Memory B cell (primary cell): ENCODE data around the gene BICDL2.
"Not testable (repeated sequence)": the region's sequence is repeated elsewhere in the genome, so short reads cannot be mapped to it uniquely, and the experiment has no call there.

Experiments
- ATAC-seq: fragments of 150-1000 bp; cut with Tn5 transposase; 2 replicates; pipeline ENCODE4 v1.10.0; 2021; ENCODE audit warnings: low read depth, mild to moderate bottlenecking, moderate library complexity
- DNase-seq, 2 donors: peaks; one replicate each; pipeline ENCODE4 v3.0.0; 2022; ENCODE audit warnings: low spot score in 2 of 2
- H3K27ac Mint-ChIP-seq: one replicate; pipeline ENCODE4 v1.8.0; 2022; ENCODE audit warnings: mild to moderate bottlenecking, moderate library complexity, mixed read lengths
- H3K27me3 Mint-ChIP-seq: one replicate; pipeline ENCODE4 v1.8.0; 2022; ENCODE audit warnings: mixed read lengths
- H3K36me3 Mint-ChIP-seq: one replicate; pipeline ENCODE4 v1.8.0; 2022; ENCODE audit warnings: mild to moderate bottlenecking, mixed read lengths
- H3K4me1 Mint-ChIP-seq: one replicate; pipeline ENCODE4 v1.8.0; 2022; ENCODE audit warnings: mixed read lengths
- H3K4me3 Mint-ChIP-seq: one replicate; pipeline ENCODE4 v1.8.0; 2022; ENCODE audit warnings: mild to moderate bottlenecking, moderate library complexity, mixed read lengths
- H3K9me3 Mint-ChIP-seq: one replicate; pipeline ENCODE4 v1.8.0; 2022; ENCODE audit warnings: mixed read lengths

BICDL2 gene

GRCh38 chr16:3036726-3037315 is at the start of gene BICDL2:
Gene BICDL2 (minus strand): TSS chr16:3036944. CDS start chr16:3035496, 1,448 bp downstream.
- Mint-ChIP-seq H3K4me1 (peaks cover 7% of the 10 kb centered on the region), H3K27ac (peak within 1 kb of the TSS; percentile 15), H3K36me3 (peaks cover 2% of the 10 kb centered on the region), H3K9me3 (no peaks in the 10 kb centered on the region), H3K4me3 (peak within 1 kb of the TSS; percentile 60), H3K27me3 (peaks cover 42% of the 10 kb centered on the region)
- DNase-seq, result no peak
- no peak for ATAC-seq

GRCh38 chr16:3085868-3086595 is 49.3 kb upstream of the BICDL2 start:
- Mint-ChIP-seq H3K4me1 (peaks cover 8% of the 10 kb centered on the region), H3K4me3 (no peak overlapping the region), H3K9me3 (no peaks in the 10 kb centered on the region), H3K27me3 (peaks cover 7% of the 10 kb centered on the region), H3K27ac (no peak overlapping the region), H3K36me3 (no peaks in the 10 kb centered on the region)
- ATAC-seq (no peak), DNase-seq (no peak)

DNA sequence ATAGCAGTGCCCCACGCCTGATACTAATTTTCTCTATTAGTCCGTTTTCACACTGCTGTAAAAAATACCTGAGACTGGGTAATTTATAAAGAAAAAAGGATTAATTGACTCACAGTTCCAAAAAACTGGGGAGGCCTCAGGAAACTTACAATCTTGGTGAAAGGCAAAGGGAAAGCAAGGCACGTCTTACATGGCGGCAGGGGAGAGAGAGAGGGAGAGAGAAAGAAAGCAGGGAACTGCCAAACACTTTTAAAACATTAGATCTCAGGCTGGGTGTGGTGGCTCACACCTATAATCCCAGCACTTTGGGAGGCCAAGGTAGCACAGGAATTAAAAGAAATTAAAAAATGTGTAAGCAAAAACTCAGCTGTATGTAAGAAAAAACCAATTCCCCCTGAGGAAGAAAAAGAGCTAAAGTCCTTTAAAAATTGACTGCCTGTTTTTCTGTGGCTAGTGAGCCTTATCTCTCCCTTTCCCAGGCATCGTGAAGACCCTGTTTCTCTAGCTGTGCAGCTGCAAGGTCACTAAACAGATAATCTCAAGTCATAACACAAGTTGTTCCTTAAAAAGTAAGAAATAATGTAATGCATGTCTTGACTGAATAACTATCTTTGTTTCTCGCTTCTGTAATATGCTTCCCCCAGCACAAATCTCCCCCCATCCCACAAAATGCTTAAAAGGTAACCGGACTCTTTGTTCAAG is 48.4 kb upstream of the BICDL2 start:
- Mint-ChIP-seq H3K36me3 (no peaks in the 10 kb centered on the region), H3K27ac (no peak overlapping the region), H3K9me3 (no peaks in the 10 kb centered on the region), H3K4me1 (peaks cover 8% of the 10 kb centered on the region), H3K4me3 (no peak overlapping the region), H3K27me3 (peaks cover 7% of the 10 kb centered on the region)
- no peak for DNase-seq
- ATAC-seq, result no peak

DNA sequence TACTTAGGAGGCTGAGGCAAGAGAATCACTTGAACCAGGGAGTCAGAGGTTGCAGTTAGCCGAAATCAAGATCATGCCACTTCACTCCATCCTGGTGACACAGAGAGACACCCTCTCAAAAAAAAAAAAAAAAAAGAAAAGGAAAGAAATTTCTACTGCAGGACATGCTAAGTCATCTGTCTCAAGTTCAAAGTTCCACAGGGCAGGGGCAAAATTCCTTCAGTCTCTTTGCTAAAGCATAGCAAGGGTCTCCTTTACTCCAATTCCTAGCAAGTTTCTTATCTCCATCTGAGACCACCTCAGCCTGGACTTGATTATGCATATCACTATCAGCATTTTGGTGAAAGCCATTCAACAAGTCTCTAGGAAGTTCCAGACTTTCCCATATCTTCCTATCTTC is 47.7 kb upstream of the BICDL2 start:
- peaks cover 8% of the 10 kb centered on the region for H3K4me1 Mint-ChIP-seq
- H3K9me3 Mint-ChIP-seq, result no peaks in the 10 kb centered on the region
- no peak overlapping the region for H3K4me3 Mint-ChIP-seq
- H3K27ac Mint-ChIP-seq, result no peak overlapping the region
- no peak for DNase-seq
- H3K36me3 Mint-ChIP-seq, result no peaks in the 10 kb centered on the region
- no peak for ATAC-seq
- H3K27me3 Mint-ChIP-seq, result peaks cover 11% of the 10 kb centered on the region

GRCh38 chr16:3083408-3083807 is 46.7 kb upstream of the BICDL2 start:
- H3K4me1 Mint-ChIP-seq, H3K27ac Mint-ChIP-seq, DNase-seq, H3K36me3 Mint-ChIP-seq, H3K4me3 Mint-ChIP-seq, H3K9me3 Mint-ChIP-seq, ATAC-seq: not testable (repeated sequence)
- peaks cover 11% of the 10 kb centered on the region for H3K27me3 Mint-ChIP-seq

DNA sequence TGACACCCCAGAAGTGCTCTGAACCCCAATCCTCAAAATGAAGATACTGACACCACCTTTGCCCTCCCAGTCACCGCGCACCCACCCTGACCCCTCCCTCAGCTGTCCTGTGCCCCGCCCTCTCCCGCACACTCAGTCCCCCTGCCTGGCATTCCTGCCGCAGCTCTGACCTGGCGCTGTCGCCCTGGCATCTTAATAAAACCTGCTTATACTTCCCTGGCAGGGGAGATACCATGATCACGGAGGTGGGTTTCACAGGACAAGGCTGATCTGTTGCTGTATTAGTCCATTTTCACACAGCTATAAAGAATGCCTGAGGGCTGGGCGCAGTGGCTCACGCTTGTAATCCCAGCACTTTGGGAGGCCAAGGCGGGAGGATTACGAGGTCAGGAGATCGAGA is 45.2 kb upstream of the BICDL2 start:
- H3K27me3 Mint-ChIP-seq, H3K9me3 Mint-ChIP-seq, H3K27ac Mint-ChIP-seq, DNase-seq, H3K4me1 Mint-ChIP-seq, H3K36me3 Mint-ChIP-seq, ATAC-seq, H3K4me3 Mint-ChIP-seq: not testable (repeated sequence)

- Mint-ChIP-seq H3K27me3 (peaks cover 3% of the 10 kb centered on the region), H3K4me3 (no peak overlapping the region), H3K27ac (no peak overlapping the region)
Measured at GRCh38 chr16:3080024-3080423, 43.3 kb upstream of the BICDL2 start.

DNA sequence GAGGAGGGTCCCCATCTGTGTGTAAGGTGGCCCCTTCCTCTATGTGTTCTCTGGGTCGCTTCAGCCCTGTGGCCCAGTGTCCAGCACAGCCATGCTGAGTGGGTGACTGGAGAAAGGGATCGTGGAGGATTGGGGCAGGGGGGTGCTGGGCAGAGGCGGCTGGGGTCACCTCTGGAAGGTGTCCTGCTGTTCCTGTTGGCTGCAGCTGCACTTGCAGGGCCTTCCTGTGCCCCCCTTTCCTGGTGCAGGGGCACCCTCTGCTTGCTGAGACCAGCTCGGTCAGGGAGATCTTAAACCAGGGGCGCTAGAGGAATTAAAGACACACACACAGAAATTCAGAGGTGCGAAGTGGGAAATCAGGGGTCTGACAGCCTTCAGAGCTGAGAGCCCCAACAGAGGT is 39.8 kb upstream of the BICDL2 start:
- H3K27ac Mint-ChIP-seq, result no peak overlapping the region
- H3K9me3 Mint-ChIP-seq, result no peaks in the 10 kb centered on the region
- no peak for ATAC-seq
- H3K4me1 Mint-ChIP-seq, result peaks cover 29% of the 10 kb centered on the region
- H3K4me3 Mint-ChIP-seq, result peak overlapping the region; percentile 38
- H3K27me3 Mint-ChIP-seq, result peaks cover 3% of the 10 kb centered on the region
- DNase-seq, result no peak
- H3K36me3 Mint-ChIP-seq, result peaks cover 2% of the 10 kb centered on the region

More at GRCh38 chr16:3080024-3080423, 43.3 kb upstream of the BICDL2 start:
- DNase-seq (no peak), ATAC-seq (no peak)
- H3K36me3 Mint-ChIP-seq, result no peaks in the 10 kb centered on the region
- no peaks in the 10 kb centered on the region for H3K9me3 Mint-ChIP-seq
- peaks cover 9% of the 10 kb centered on the region for H3K4me1 Mint-ChIP-seq

GRCh38 chr16:3075946-3076345 is 39.2 kb upstream of the BICDL2 start:
- H3K4me1 Mint-ChIP-seq, result peaks cover 31% of the 10 kb centered on the region
- DNase-seq, ATAC-seq, H3K27me3 Mint-ChIP-seq, H3K27ac Mint-ChIP-seq, H3K36me3 Mint-ChIP-seq, H3K4me3 Mint-ChIP-seq, H3K9me3 Mint-ChIP-seq: not testable (repeated sequence)

- H3K27ac Mint-ChIP-seq, result no peak overlapping the region
- H3K4me3 Mint-ChIP-seq, result no peak overlapping the region
- DNase-seq (no peak), ATAC-seq (no peak)
- H3K4me1 Mint-ChIP-seq, result peaks cover 31% of the 10 kb centered on the region
- peaks cover 3% of the 10 kb centered on the region for H3K27me3 Mint-ChIP-seq
- H3K9me3 Mint-ChIP-seq, result no peaks in the 10 kb centered on the region
- peaks cover 2% of the 10 kb centered on the region for H3K36me3 Mint-ChIP-seq
Measured at GRCh38 chr16:3075523-3075915, 38.8 kb upstream of the BICDL2 start.

DNA sequence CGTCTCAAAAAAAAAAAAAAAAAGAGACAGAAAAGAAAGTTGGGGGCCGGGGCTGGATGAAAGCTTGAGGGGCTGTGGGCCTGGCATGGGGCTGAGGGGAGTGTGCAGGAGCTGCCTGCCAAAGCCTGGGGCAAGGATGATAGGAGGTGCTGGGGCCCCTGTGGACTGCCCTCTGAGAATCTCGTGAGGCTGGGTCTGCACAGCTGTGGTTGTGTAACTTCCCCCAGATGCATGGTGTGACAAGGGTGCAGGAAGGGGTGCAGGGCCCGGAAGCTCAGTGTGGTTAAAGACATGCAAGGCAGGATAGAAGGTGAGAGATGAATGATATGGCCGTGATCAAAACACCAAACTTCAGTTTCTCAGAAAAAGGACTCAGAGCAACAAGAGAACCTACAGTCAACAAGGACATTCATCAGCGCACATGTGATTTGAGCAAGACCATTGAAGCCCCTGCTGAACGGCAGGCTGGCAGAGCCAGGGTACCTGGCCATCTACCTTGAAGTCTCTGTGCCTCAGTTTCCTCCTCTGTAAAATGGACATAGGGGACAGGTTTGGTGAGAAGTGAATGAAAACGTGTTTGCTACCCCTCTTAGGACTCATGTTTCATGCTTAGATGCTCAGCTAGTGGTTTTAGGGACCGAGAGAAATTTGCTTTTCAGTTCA is 38.2 kb upstream of the BICDL2 start:
- no peaks in the 10 kb centered on the region for H3K9me3 Mint-ChIP-seq
- peak overlapping the region; percentile 69 for H3K27ac Mint-ChIP-seq
- DNase-seq, result peak in 1 of 2 donors; percentile 27
- ATAC-seq, result peak; percentile 97
- peak overlapping the region; percentile 62 for H3K4me3 Mint-ChIP-seq
- peaks cover 3% of the 10 kb centered on the region for H3K27me3 Mint-ChIP-seq
- peaks cover 2% of the 10 kb centered on the region for H3K36me3 Mint-ChIP-seq
- peaks cover 31% of the 10 kb centered on the region for H3K4me1 Mint-ChIP-seq

- H3K36me3 Mint-ChIP-seq, result peaks cover 2% of the 10 kb centered on the region
- DNase-seq, result no peak
- H3K4me1 Mint-ChIP-seq, result peaks cover 31% of the 10 kb centered on the region
- ATAC-seq, result no peak
- no peak overlapping the region for H3K27ac Mint-ChIP-seq
- H3K27me3 Mint-ChIP-seq, result no peaks in the 10 kb centered on the region
- peak overlapping the region; percentile 62 for H3K4me3 Mint-ChIP-seq
- H3K9me3 Mint-ChIP-seq, result no peaks in the 10 kb centered on the region
Measured at GRCh38 chr16:3073448-3073847, 36.7 kb upstream of the BICDL2 start.

DNA sequence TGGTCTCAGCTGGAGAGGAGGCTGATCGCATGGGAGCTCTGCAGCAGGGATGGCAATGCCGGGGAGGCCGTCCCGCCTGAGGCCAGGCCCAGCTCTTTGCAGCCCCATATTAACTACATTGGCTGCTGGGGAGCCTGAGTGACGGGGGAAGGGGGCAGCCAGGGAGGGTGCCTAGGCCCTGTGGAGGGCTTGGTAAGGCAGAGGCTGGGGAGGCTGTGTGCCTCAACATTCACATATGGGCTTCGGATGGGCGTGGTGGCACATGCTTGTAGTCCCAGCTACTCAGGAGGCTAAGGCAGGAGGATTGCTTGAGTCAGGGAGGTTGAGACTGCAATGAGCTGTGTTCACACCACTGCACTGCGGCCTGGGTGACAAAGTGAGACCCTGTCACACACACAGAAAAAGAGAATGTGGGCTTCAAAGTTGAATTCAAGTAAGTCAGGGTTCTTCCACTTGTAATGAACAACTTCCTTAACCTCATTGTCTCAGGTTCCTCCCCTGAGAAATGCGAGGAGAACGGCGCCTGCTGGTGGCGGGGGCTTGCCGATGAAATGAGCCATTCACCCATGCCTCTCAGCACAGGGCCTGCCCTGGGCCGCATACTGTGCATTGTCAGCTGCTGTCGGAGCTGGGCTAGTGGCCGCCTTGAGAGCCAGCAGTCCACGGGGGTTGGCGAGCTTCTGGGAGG is 36.0 kb upstream of the BICDL2 start:
- not testable (repeated sequence) for H3K9me3 Mint-ChIP-seq, H3K27me3 Mint-ChIP-seq, H3K36me3 Mint-ChIP-seq, DNase-seq, H3K27ac Mint-ChIP-seq
- H3K4me1 Mint-ChIP-seq, result peaks cover 31% of the 10 kb centered on the region
- H3K4me3 Mint-ChIP-seq, result peak overlapping the region; percentile 62
- peak; percentile 39 for ATAC-seq
